Esophagus muscularis mucosa (tissue), 4 donors: Measurements from ENCODE around the gene SEMA5A. TPM values are rescaled to one million over a fixed set of nuclear protein-coding genes. Genes with fewer than 3 reads are reported as not detected.

ENCODE experiments used
- DNase-seq: peaks from one replicate; pipeline ENCODE4 v3.0.0-alpha.2; 2017; ENCODE audit errors: extremely low spot score
- H3K27ac ChIP-seq, 4 donors: fragments of 200-600 bp; sonication (generic); replicated peaks in 1 of 4; 1 replicate in 3 of 4; 2 replicates in 1 of 4; pipeline ENCODE4 v1.5.1; 2016 to 2019; ENCODE audit warnings: mild to moderate bottlenecking in 1 of 4
- H3K27me3 ChIP-seq, 4 donors: fragments of 200-600 bp; sonication (generic); one replicate each; pipeline versions ENCODE4 v1.5.1 to v1.6.0; 2016 to 2019
- H3K36me3 ChIP-seq, 4 donors: fragments of 200-600 bp; sonication (generic); one replicate each; pipeline ENCODE4 v1.5.1; 2016 to 2019
- H3K4me1 ChIP-seq, 4 donors: fragments of 200-600 bp; sonication (generic); one replicate each; pipeline ENCODE4 v1.5.1; 2016 to 2019
- H3K4me3 ChIP-seq, 4 donors: fragments of 200-600 bp; sonication (generic); 1 replicate in 2 of 4; 2 replicates in 2 of 4; pipeline ENCODE4 v1.5.1; 2016 to 2019; ENCODE audit warnings: mild to moderate bottlenecking in 4 of 4, moderate library complexity in 1 of 4
- H3K9me3 ChIP-seq, 4 donors: fragments of 200-600 bp; sonication (generic); 1 replicate in 3 of 4; 2 replicates in 1 of 4; pipeline ENCODE4 v1.5.1; 2016 to 2019
- EP300 ChIP-seq: sonication (generic); formaldehyde crosslinking; IDR thresholded peaks from one replicate; pipeline ENCODE4 v1.6.1; 2017; ENCODE audit warnings: antibody characterized with exemption
- POLR2A ChIP-seq: fragments of 450-650 bp; IDR thresholded peaks from one replicate; pipeline ENCODE4 v1.6.1; 2017; ENCODE audit warnings: antibody characterized with exemption, moderate library complexity, mild to moderate bottlenecking, low read depth
- POLR2AphosphoS5 ChIP-seq, 2 donors: sonication (generic); formaldehyde crosslinking; IDR thresholded peaks; one replicate each; pipeline ENCODE4 v1.6.1; 2017; ENCODE audit warnings: antibody characterized with exemption in 2 of 2
- WGBS: methylation state at CpG from one replicate; pipeline ENCODE4 v1.1.5; 2018; 5-methylcytosine and 5-hydroxymethylcytosine counted together
- intact Hi-C: fragments of 100-400 bp; cut with DNase I; formaldehyde crosslinking; loops from one replicate; pipeline ENCODE4 v1.15.1; 2023
- total RNA-seq, 4 donors: library from RNA; depleted of rRNA; stranded (reverse); fragments of >200 nt; gene quantifications; one replicate each; pipeline versions ENCODE4 v1.1.0 to v1.2.1, GENCODE V29; 2016
- TF ChIP-seq, protein P1 (sequence below), 3 experiments: fragments of 200-600 bp in 2 of 3; fragments of 450-650 bp in 1 of 3; sonication (generic) in 2 of 3; IDR thresholded peaks; one replicate each; pipeline ENCODE4 v1.5.1; 2017 to 2019; ENCODE audit warnings: antibody characterized with exemption in 3 of 3, mild to moderate bottlenecking in 2 of 3, moderate library complexity in 1 of 3

SEMA5A gene
- total RNA-seq, 4 donors from 2014 or later, result 2.1 to 5.6 (median 3.5) TPM

DNA sequence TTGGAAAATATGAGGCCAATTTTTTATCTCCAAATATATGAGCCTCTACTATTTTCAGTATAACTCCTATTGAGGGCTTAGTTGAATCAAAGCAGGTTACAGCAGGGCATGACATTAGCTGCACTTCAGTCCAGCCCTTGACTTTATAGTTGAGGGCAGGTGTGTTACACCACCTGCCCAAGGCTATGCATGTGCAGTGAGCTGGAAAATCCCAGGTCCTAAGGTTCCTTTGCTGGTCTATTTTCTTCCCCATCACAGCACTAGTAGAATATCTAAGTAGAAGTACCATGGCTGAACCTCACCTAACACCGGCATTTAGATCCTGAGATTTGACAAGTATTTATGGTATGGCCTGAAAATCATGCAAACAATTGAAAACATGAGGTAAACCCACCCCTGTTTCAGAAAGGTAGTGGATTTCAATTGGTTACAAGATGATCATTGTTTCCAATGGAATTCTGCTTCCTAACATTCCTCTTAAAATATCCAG is 201.1 kb downstream of the SEMA5A start:
- WGBS, result 100% methylated on average over 1 of the region's 1 CpG
- Histone ChIP-seq H3K36me3 (no peaks in the 10 kb centered on the region), H3K9me3 (no peaks in the 10 kb centered on the region), H3K4me3 (no peak overlapping the region), H3K4me1 (peaks cover 0 to 5% (median 0%) of the 10 kb centered on the region in 4 donors), H3K27me3 (no peaks in the 10 kb centered on the region), H3K27ac (no peak overlapping the region)
- intact Hi-C loops, result no loop called here
- no peak for TF ChIP-seq POLR2AphosphoS5 (IDR thresholded peaks at IDR 0.05)
- TF ChIP-seq, protein P1, sequence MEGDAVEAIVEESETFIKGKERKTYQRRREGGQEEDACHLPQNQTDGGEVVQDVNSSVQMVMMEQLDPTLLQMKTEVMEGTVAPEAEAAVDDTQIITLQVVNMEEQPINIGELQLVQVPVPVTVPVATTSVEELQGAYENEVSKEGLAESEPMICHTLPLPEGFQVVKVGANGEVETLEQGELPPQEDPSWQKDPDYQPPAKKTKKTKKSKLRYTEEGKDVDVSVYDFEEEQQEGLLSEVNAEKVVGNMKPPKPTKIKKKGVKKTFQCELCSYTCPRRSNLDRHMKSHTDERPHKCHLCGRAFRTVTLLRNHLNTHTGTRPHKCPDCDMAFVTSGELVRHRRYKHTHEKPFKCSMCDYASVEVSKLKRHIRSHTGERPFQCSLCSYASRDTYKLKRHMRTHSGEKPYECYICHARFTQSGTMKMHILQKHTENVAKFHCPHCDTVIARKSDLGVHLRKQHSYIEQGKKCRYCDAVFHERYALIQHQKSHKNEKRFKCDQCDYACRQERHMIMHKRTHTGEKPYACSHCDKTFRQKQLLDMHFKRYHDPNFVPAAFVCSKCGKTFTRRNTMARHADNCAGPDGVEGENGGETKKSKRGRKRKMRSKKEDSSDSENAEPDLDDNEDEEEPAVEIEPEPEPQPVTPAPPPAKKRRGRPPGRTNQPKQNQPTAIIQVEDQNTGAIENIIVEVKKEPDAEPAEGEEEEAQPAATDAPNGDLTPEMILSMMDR (IDR thresholded peaks at IDR 0.05), result no peak
- TF ChIP-seq EP300, result no peak
- no peak for TF ChIP-seq POLR2A
- DNase-seq, result no peak

DNA sequence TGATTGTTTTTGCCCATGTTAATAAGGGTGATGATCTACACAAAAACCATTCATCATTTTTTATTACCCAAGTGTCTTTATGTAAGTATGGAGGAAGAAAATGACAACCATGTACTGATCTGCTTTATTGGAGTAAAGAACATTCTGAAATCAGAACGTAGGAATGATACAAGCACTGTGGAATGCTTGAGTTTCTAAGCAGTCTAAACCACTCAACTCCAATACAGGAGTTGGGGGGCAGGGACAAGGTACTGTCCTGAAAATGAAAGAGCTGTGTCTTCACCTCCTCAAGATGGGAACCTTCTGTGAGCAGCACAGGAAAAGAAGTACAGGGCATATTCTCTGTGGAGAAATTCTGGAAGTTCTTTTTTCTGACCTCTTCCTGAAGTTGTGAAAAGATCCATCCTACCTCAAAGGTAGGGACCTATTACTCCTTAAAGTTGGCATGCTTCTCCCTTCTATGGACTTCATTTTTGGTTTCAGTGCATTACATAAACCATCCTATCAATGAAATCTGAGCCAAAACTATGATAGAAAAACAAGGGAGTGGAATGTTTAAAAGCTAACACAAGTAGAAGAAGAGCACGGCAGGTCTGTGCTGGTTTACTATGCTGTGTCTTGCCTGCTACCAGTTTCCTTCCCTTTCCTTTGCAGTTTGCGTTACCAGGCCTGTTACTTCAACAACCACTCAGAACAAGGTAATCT is 202.6 kb downstream of the SEMA5A start:
- no peak overlapping the region for H3K4me3 ChIP-seq
- no peaks in the 10 kb centered on the region for H3K9me3 ChIP-seq
- no peak for DNase-seq
- TF ChIP-seq EP300 (no peak), POLR2A (no peak), POLR2AphosphoS5 (IDR thresholded peaks at IDR 0.05) (no peak)
- TF ChIP-seq, protein P1 (IDR thresholded peaks at IDR 0.05), result no peak
- H3K4me1 ChIP-seq, result peaks cover 0 to 5% (median 0%) of the 10 kb centered on the region in 4 donors
- no peaks in the 10 kb centered on the region for H3K27me3 ChIP-seq
- no peaks in the 10 kb centered on the region for H3K36me3 ChIP-seq
- H3K27ac ChIP-seq, result no peak overlapping the region
- WGBS, result 58% methylated on average over 3 of the region's 3 CpGs
- intact Hi-C loops, result no loop called here

DNA sequence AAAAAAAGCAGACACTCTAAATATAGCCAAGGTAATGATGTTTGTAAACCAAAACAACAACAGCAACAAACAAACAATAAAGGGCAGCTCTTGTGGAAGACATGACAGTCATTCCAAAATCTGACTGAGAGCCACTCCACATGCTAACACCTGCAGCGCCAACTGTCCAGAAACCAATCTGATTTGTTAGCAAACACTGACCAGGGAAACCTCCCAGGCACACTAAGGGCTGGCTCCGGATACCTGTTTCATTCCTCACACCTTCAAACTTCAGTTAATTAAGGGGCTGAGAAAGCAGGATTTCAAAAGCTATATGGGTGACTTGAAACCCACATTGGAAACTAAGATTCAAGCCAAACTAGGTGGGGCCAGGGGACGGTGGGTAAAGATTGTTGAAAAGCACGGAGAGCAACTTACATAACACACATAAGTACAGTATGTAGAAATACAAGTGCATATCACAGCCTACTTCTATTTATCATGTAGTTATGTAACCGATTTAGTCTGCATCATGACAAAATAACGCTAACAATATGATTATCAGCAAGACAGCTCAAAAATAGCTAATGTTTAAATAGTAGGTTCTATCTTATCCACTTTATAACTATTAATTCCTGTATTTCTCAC is 203.6 kb downstream of the SEMA5A start:
- H3K36me3 ChIP-seq, result no peaks in the 10 kb centered on the region
- H3K27me3 ChIP-seq, result no peaks in the 10 kb centered on the region
- no peak overlapping the region for H3K4me3 ChIP-seq
- H3K4me1 ChIP-seq, result peaks cover 0 to 5% (median 0%) of the 10 kb centered on the region in 4 donors
- intact Hi-C loops, result no loop called here
- TF ChIP-seq, protein P1 (IDR thresholded peaks at IDR 0.05), result no peak
- TF ChIP-seq EP300 (no peak), POLR2AphosphoS5 (IDR thresholded peaks at IDR 0.05) (no peak), POLR2A (no peak)
- H3K27ac ChIP-seq, result no peak overlapping the region
- WGBS, result 85% methylated on average over 6 of the region's 6 CpGs
- DNase-seq, result no peak
- no peaks in the 10 kb centered on the region for H3K9me3 ChIP-seq

DNA sequence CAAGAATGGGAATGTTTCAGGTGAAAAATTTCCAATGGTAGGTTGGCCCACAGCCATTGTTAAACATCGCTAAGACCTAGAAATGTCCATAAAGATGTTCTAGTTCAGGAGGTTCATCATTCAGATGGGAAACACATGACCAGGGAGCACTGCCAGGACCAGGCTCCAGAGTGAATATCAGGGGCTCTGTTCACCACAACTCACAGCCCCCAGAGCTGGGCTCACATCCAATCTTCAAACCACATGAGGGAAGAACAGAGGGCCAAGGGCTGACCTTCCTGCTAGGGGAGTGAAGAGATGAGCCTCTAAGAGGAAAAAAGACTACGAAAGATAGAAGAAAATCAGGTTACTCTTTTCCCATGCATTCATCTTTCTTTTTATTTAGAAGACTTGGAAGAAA is 205.8 kb downstream of the SEMA5A start:
- peaks cover 0 to 5% (median 0%) of the 10 kb centered on the region in 4 donors for H3K4me1 ChIP-seq
- H3K9me3 ChIP-seq, result no peaks in the 10 kb centered on the region
- H3K36me3 ChIP-seq, result no peaks in the 10 kb centered on the region
- no peak overlapping the region for H3K4me3 ChIP-seq
- TF ChIP-seq, protein P1 (IDR thresholded peaks at IDR 0.05), result no peak
- TF ChIP-seq POLR2AphosphoS5 (IDR thresholded peaks at IDR 0.05) (no peak), POLR2A (no peak), EP300 (no peak)
- 76% methylated on average over 2 of the region's 2 CpGs for WGBS
- H3K27ac ChIP-seq, result no peak overlapping the region
- H3K27me3 ChIP-seq, result no peaks in the 10 kb centered on the region
- intact Hi-C loops, result no loop called here
- no peak for DNase-seq
